Measurements from ENCODE around the gene FTO. TPM values are rescaled to one million over a fixed set of nuclear protein-coding genes. Genes with fewer than 3 reads are reported as not detected.

FTO gene
- total RNA-seq, 1 donor from 2014 or later, result 110 TPM

- Histone ChIP-seq H3K27me3 (no peaks in the 10 kb centered on the region), H3K79me2 (ENCODE audit: low read depth) (no peaks in the 10 kb centered on the region), H3K4me3 (no peak overlapping the region), H3K36me3 (no peaks in the 10 kb centered on the region), H3K4me1 (peaks cover 33% of the 10 kb centered on the region), H4K20me1 (ENCODE audit: low read depth) (peaks cover 10% of the 10 kb centered on the region), H2AFZ (replicated peaks) (no peak overlapping the region), H3K9ac (no peak overlapping the region), H3K9me3 (ENCODE audit: low read depth) (no peaks in the 10 kb centered on the region), H3F3A (ENCODE audit: low read depth) (peaks cover 14% of the 10 kb centered on the region), H3K27ac (no peak overlapping the region), H3K4me2 (no peak overlapping the region)
- DNase-seq (ENCODE audit: low spot score), result no peak
- no peak overlapping the region for H3K27ac Mint-ChIP-seq
- peaks cover 11% of the 10 kb centered on the region for H3K36me3 Mint-ChIP-seq
- H3K27me3 Mint-ChIP-seq (ENCODE audit: insufficient read depth, low read depth), result no peaks in the 10 kb centered on the region
- peaks cover 9% of the 10 kb centered on the region for H3K4me1 Mint-ChIP-seq
- no peak overlapping the region for H3K4me3 Mint-ChIP-seq
- no peaks in the 10 kb centered on the region for H3K9me3 Mint-ChIP-seq
- TF ChIP-seq EZH2phosphoT487 (IDR thresholded peaks at IDR 0.05), result no peak
- no peak for TF ChIP-seq EZH2 (IDR thresholded peaks at IDR 0.05)
- TF ChIP-seq CTCF (IDR thresholded peaks at IDR 0.05), result no peak
Observed at GRCh38 chr16:53822936-53823529, 119.1 kb downstream of the FTO start.

GRCh38 chr16:53826658-53827057 is 122.7 kb downstream of the FTO start:
- Histone ChIP-seq H3K4me2 (peak overlapping the region; percentile 70), H3F3A (ENCODE audit: low read depth) (peaks cover 20% of the 10 kb centered on the region), H3K9me3 (ENCODE audit: low read depth) (peaks cover 4% of the 10 kb centered on the region), H3K36me3 (no peaks in the 10 kb centered on the region), H2AFZ (replicated peaks) (no peak overlapping the region), H3K79me2 (ENCODE audit: low read depth) (peaks cover 25% of the 10 kb centered on the region), H3K27ac (peak overlapping the region; percentile 77), H3K9ac (no peak overlapping the region), H3K4me3 (peak overlapping the region; percentile 20), H3K27me3 (no peaks in the 10 kb centered on the region), H4K20me1 (ENCODE audit: low read depth) (peaks cover 10% of the 10 kb centered on the region), H3K4me1 (peaks cover 33% of the 10 kb centered on the region)
- DNase-seq (ENCODE audit: low spot score), result no peak
- H3K27me3 Mint-ChIP-seq (ENCODE audit: insufficient read depth, low read depth), result no peaks in the 10 kb centered on the region
- H3K27ac Mint-ChIP-seq, result no peak overlapping the region
- TF ChIP-seq EZH2 (IDR thresholded peaks at IDR 0.05) (no peak), CTCF (IDR thresholded peaks at IDR 0.05) (no peak), EZH2phosphoT487 (IDR thresholded peaks at IDR 0.05) (no peak)
- peaks cover 9% of the 10 kb centered on the region for H3K4me1 Mint-ChIP-seq
- H3K9me3 Mint-ChIP-seq, result peaks cover 10% of the 10 kb centered on the region
- H3K4me3 Mint-ChIP-seq, result no peak overlapping the region
- peaks cover 26% of the 10 kb centered on the region for H3K36me3 Mint-ChIP-seq

GRCh38 chr16:53827741-53828140 is 123.8 kb downstream of the FTO start:
- H4K20me1 ChIP-seq (ENCODE audit: low read depth), result peaks cover 10% of the 10 kb centered on the region
- peaks cover 28% of the 10 kb centered on the region for H3K36me3 Mint-ChIP-seq
- H3K4me3 Mint-ChIP-seq, result no peak overlapping the region
- no peaks in the 10 kb centered on the region for H3K27me3 ChIP-seq
- no peak overlapping the region for H2AFZ ChIP-seq (replicated peaks)
- peak; percentile 91 for DNase-seq (ENCODE audit: low spot score)
- no peaks in the 10 kb centered on the region for H3K27me3 Mint-ChIP-seq (ENCODE audit: insufficient read depth, low read depth)
- H3K27ac ChIP-seq, result peak overlapping the region; percentile 77
- H3K4me2 ChIP-seq, result peak overlapping the region; percentile 70
- H3K4me3 ChIP-seq, result peak overlapping the region; percentile 20
- peaks cover 25% of the 10 kb centered on the region for H3K79me2 ChIP-seq (ENCODE audit: low read depth)
- peaks cover 33% of the 10 kb centered on the region for H3K4me1 ChIP-seq
- H3F3A ChIP-seq (ENCODE audit: low read depth), result peaks cover 20% of the 10 kb centered on the region
- peaks cover 10% of the 10 kb centered on the region for H3K9me3 Mint-ChIP-seq
- H3K36me3 ChIP-seq, result no peaks in the 10 kb centered on the region
- no peak overlapping the region for H3K27ac Mint-ChIP-seq
- H3K4me1 Mint-ChIP-seq, result peaks cover 9% of the 10 kb centered on the region
- H3K9me3 ChIP-seq (ENCODE audit: low read depth), result peaks cover 4% of the 10 kb centered on the region
- H3K9ac ChIP-seq, result no peak overlapping the region
- TF ChIP-seq EZH2 (IDR thresholded peaks at IDR 0.05), result no peak
- TF ChIP-seq CTCF (IDR thresholded peaks at IDR 0.05), result no peak
- peak; percentile 99 for TF ChIP-seq EZH2phosphoT487 (IDR thresholded peaks at IDR 0.05)
